ENCODE results near the gene ARHGEF3.

ARHGEF3 gene

GRCh38 chr3:56822501-56822900 lies 20.8 kb upstream of the ARHGEF3 start:
- Histone ChIP-seq H3K9me3 (ENCODE audit: insufficient read depth, low read depth, low read length) (no peaks in the 10 kb centered on the region), H2AFZ (ENCODE audit: low read length) (no peak overlapping the region), H3K4me1 (ENCODE audit: insufficient read depth, low read length, poor library complexity, severe bottlenecking) (peaks cover 24% of the 10 kb centered on the region), H3K4me2 (ENCODE audit: low read depth, low read length, poor library complexity, severe bottlenecking) (no peak overlapping the region), H4K20me1 (ENCODE audit: insufficient read depth, low read length, poor library complexity, severe bottlenecking) (no peaks in the 10 kb centered on the region), H3K36me3 (ENCODE audit: insufficient read depth, low read length) (no peaks in the 10 kb centered on the region), H3F3A (ENCODE audit: low read depth) (no peaks in the 10 kb centered on the region; the same call in 1 of the 2 replicates), H3K79me2 (ENCODE audit: insufficient read depth, low read length) (peaks cover 5% of the 10 kb centered on the region), H3K27me3 (ENCODE audit: insufficient read depth, low read length, poor library complexity, severe bottlenecking) (no peaks in the 10 kb centered on the region), H3K9me2 (replicated peaks; ENCODE audit: low read depth, low read length) (no peaks in the 10 kb centered on the region), H3K4me3 (ENCODE audit: low read length, poor library complexity, severe bottlenecking) (no peak overlapping the region), H3K9ac (ENCODE audit: low read depth, low read length, poor library complexity, severe bottlenecking) (no peak overlapping the region)
- TF ChIP-seq EZH2phosphoT487 (IDR thresholded peaks at IDR 0.05; ENCODE audit: borderline replicate concordance) (no peak), CTCF (conservative IDR thresholded peaks at IDR 0.05; ENCODE audit: low read length) (no peak)

- Histone ChIP-seq H3K4me1 (ENCODE audit: insufficient read depth, low read length, poor library complexity, severe bottlenecking) (peaks cover 32% of the 10 kb centered on the region), H3K36me3 (ENCODE audit: insufficient read depth, low read length) (no peaks in the 10 kb centered on the region), H2AFZ (ENCODE audit: low read length) (no peak overlapping the region), H3K4me3 (ENCODE audit: low read length, poor library complexity, severe bottlenecking) (no peak overlapping the region), H3K4me2 (ENCODE audit: low read depth, low read length, poor library complexity, severe bottlenecking) (no peak overlapping the region), H3K9ac (ENCODE audit: low read depth, low read length, poor library complexity, severe bottlenecking) (no peak overlapping the region), H3K9me2 (replicated peaks; ENCODE audit: low read depth, low read length) (no peaks in the 10 kb centered on the region), H3K79me2 (ENCODE audit: insufficient read depth, low read length) (peaks cover 12% of the 10 kb centered on the region), H3K27me3 (ENCODE audit: insufficient read depth, low read length, poor library complexity, severe bottlenecking) (no peaks in the 10 kb centered on the region), H4K20me1 (ENCODE audit: insufficient read depth, low read length, poor library complexity, severe bottlenecking) (no peaks in the 10 kb centered on the region), H3F3A (ENCODE audit: low read depth) (no peaks in the 10 kb centered on the region; the same call in 1 of the 2 replicates), H3K9me3 (ENCODE audit: insufficient read depth, low read depth, low read length) (no peaks in the 10 kb centered on the region)
- TF ChIP-seq EZH2phosphoT487 (IDR thresholded peaks at IDR 0.05; ENCODE audit: borderline replicate concordance): no peak
- no peak for TF ChIP-seq CTCF (conservative IDR thresholded peaks at IDR 0.05; ENCODE audit: low read length)
Measured at GRCh38 chr3:56819016-56819809, 17.5 kb upstream of the ARHGEF3 start.

DNA sequence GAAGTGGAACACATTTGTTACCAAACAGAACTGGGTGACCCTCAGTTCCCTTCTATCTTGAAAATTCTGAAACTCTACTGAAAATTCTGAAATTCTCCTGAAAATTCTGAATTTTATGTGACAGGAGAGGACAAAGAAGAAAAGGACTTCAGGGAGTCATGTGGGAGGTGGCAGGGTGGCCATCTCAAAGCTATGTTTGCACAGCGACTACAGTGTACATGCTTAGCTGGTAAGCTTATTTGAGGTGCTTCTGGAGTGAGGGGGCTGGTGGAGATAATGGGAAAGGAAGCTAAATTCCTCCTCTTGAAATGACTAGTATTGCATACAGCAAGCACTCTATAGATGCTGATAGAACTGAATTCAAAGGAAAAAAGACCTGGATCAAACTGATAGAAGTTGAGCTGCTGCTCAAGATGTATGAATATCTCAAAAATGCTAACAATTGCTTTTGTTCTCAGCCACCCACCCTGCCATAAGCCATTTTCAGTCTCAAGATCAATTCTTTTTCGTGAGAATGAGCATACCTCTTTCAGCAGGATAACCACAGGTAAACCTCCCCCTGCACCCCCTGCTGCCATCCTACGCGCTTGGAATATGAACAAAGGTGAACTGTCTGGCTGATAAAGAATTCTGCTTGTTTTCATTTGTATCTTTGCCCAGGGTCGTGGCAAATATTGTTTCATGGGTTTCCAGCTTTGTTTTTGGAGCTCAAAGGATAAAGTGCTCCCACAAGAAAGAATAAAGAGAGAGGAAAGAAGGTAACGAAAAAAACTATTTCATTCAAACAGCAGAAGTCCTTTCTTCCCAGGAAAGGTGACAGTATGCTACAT lies 16.6 kb upstream of the ARHGEF3 start:
- TF ChIP-seq CTCF (conservative IDR thresholded peaks at IDR 0.05; ENCODE audit: low read length): no peak
- no peak for TF ChIP-seq EZH2phosphoT487 (IDR thresholded peaks at IDR 0.05; ENCODE audit: borderline replicate concordance)
- Histone ChIP-seq H2AFZ (ENCODE audit: low read length) (no peak overlapping the region), H3K27me3 (ENCODE audit: insufficient read depth, low read length, poor library complexity, severe bottlenecking) (no peaks in the 10 kb centered on the region), H3K36me3 (ENCODE audit: insufficient read depth, low read length) (no peaks in the 10 kb centered on the region), H3K4me3 (ENCODE audit: low read length, poor library complexity, severe bottlenecking) (no peak overlapping the region), H3K4me1 (ENCODE audit: insufficient read depth, low read length, poor library complexity, severe bottlenecking) (peaks cover 32% of the 10 kb centered on the region), H3K9me3 (ENCODE audit: insufficient read depth, low read depth, low read length) (no peaks in the 10 kb centered on the region), H3K9ac (ENCODE audit: low read depth, low read length, poor library complexity, severe bottlenecking) (no peak overlapping the region), H3F3A (ENCODE audit: low read depth) (peaks cover under 1% of the 10 kb centered on the region; the same call in 1 of the 2 replicates), H3K9me2 (replicated peaks; ENCODE audit: low read depth, low read length) (no peaks in the 10 kb centered on the region), H3K79me2 (ENCODE audit: insufficient read depth, low read length) (peaks cover 12% of the 10 kb centered on the region), H4K20me1 (ENCODE audit: insufficient read depth, low read length, poor library complexity, severe bottlenecking) (no peaks in the 10 kb centered on the region), H3K4me2 (ENCODE audit: low read depth, low read length, poor library complexity, severe bottlenecking) (no peak overlapping the region)

All from Loucy (cell line).